ENCODE results near the gene IGF2R.

- TF ChIP-seq TARDBP (IDR thresholded peaks at IDR 0.05) (no peak), BHLHE40 (IDR thresholded peaks at IDR 0.05; ENCODE audit: borderline replicate concordance) (no peak), HDGF (IDR thresholded peaks at IDR 0.05; ENCODE audit: borderline replicate concordance) (no peak), SP1 (IDR thresholded peaks at IDR 0.05) (no peak)
These were observed 98.7 kb downstream of the IGF2R start for GRCh38 chr6:160067564-160067963.

All from HEK293T (cell line).